Measurements from ENCODE around the gene PRMT5.
"Not testable (repeated sequence)": the region's sequence is repeated elsewhere in the genome, so short reads cannot be mapped to it uniquely, and the experiment has no call there.

Gene PRMT5

GRCh38 chr14:22929104-22929960, at the start of gene PRMT5:
TSS of gene PRMT5 (minus strand) at chr14:22929376. CDS start at chr14:22929361, 15 bp downstream.
- DNase-seq, result peak; percentile 100

GRCh38 chr14:22978487-22978837, 49.3 kb upstream of the PRMT5 start:
- DNase-seq, result no peak

GRCh38 chr14:22977684-22978486, 48.7 kb upstream of the PRMT5 start:
- DNase-seq, result no peak

- no peak for DNase-seq
These were observed 48.2 kb upstream of the PRMT5 start for GRCh38 chr14:22977434-22977683.

- DNase-seq, result no peak
These were observed 47.7 kb upstream of the PRMT5 start for GRCh38 chr14:22976620-22977433.

GRCh38 chr14:22974530-22975313, 45.5 kb upstream of the PRMT5 start:
- DNase-seq, result no peak

GRCh38 chr14:22973217-22974032, 44.2 kb upstream of the PRMT5 start:
- peak; percentile 47 for DNase-seq

GRCh38 chr14:22972313-22972930, 43.2 kb upstream of the PRMT5 start:
- DNase-seq, result no peak

- DNase-seq, result no peak
These were observed 42.0 kb upstream of the PRMT5 start for GRCh38 chr14:22971152-22971551.

GRCh38 chr14:22966783-22967269, 37.6 kb upstream of the PRMT5 start:
- no peak for DNase-seq

- not testable (repeated sequence) for DNase-seq
These were observed 37.0 kb upstream of the PRMT5 start for GRCh38 chr14:22965916-22966782.

- DNase-seq, result no peak
These were observed 33.0 kb upstream of the PRMT5 start for GRCh38 chr14:22962061-22962676.

- DNase-seq, result no peak
These were observed 26.8 kb upstream of the PRMT5 start for GRCh38 chr14:22955702-22956569.

- no peak for DNase-seq
These were observed 23.2 kb upstream of the PRMT5 start for GRCh38 chr14:22952418-22952817.

- DNase-seq, result not testable (repeated sequence)
These were observed 22.6 kb upstream of the PRMT5 start for GRCh38 chr14:22951795-22952194.

GRCh38 chr14:22945642-22946041, 16.5 kb upstream of the PRMT5 start:
- no peak for DNase-seq

GRCh38 chr14:22939684-22940083, 10.5 kb upstream of the PRMT5 start:
- DNase-seq, result no peak

- DNase-seq, result no peak
These were observed 6.0 kb upstream of the PRMT5 start for GRCh38 chr14:22935156-22935555.

GRCh38 chr14:22932146-22932545, 3.0 kb upstream of the PRMT5 start:
- no peak for DNase-seq

Data from NCI-H1092 treated with DMSO at 0.1 percent for 48 hours (cell line).